GM12891 (cell line): Measurements from ENCODE around the gene COMT.

ENCODE experiments used
- DNase-seq: peaks from one replicate; pipeline ENCODE4 v3.0.0; 2011; ENCODE audit warnings: low spot score; ENCODE audit not compliant: insufficient read length
- FAIRE-seq: peaks from 2 replicates; lab custom pipeline; 2011; peaks lifted over from hg19 to GRCh38; lab: Jason Lieb, UNC
- PAX5 ChIP-seq: IDR thresholded peaks from 2 replicates; pipeline ENCODE4 v1.6.1; 2011; ENCODE audit warnings: low read length, moderate library complexity, mild to moderate bottlenecking; ENCODE audit not compliant: insufficient read depth, severe bottlenecking
- POLR2A ChIP-seq: IDR thresholded peaks from 2 replicates; pipeline ENCODE4 v1.6.1; 2011; ENCODE audit warnings: low read depth, low read length, control low read depth
- POLR2AphosphoS5 ChIP-seq: IDR thresholded peaks from 2 replicates; pipeline ENCODE4 v1.6.1; 2011; ENCODE audit warnings: low read depth, low read length, control low read depth
- POU2F2 ChIP-seq: IDR thresholded peaks from 2 replicates; pipeline ENCODE4 v1.6.1; 2011; ENCODE audit warnings: low read depth, mild to moderate bottlenecking, control low read depth, low read length, moderate library complexity
- SPI1 ChIP-seq: IDR thresholded peaks from 2 replicates; pipeline ENCODE4 v1.6.1; 2011; ENCODE audit warnings: low read depth, low read length, control low read depth
- TAF1 ChIP-seq: IDR thresholded peaks from 2 replicates; pipeline ENCODE4 v1.6.1; 2011; ENCODE audit warnings: low read depth, low read length, control low read depth

Gene COMT

GRCh38 chr22:19988331-19988808 is 46.8 kb downstream of the COMT start:
- FAIRE-seq, result no peak
- TF ChIP-seq POU2F2, result no peak
- no peak for TF ChIP-seq PAX5
- TF ChIP-seq TAF1, result no peak
- DNase-seq, result no peak

GRCh38 chr22:19988965-19989724 is 47.6 kb downstream of the COMT start:
- no peak for TF ChIP-seq TAF1
- TF ChIP-seq POLR2AphosphoS5, result no peak
- no peak for TF ChIP-seq POU2F2
- no peak for TF ChIP-seq POLR2A
- TF ChIP-seq SPI1, result no peak
- TF ChIP-seq PAX5, result no peak
- DNase-seq (no peak), FAIRE-seq (no peak)

GRCh38 chr22:19989725-19990067 is 48.1 kb downstream of the COMT start:
- DNase-seq (no peak), FAIRE-seq (no peak)
- TF ChIP-seq SPI1 (no peak), POLR2AphosphoS5 (no peak), POLR2A (no peak), POU2F2 (no peak), TAF1 (no peak), PAX5 (no peak)

- FAIRE-seq (no peak), DNase-seq (no peak)
- TF ChIP-seq POU2F2 (no peak), PAX5 (no peak), POLR2A (no peak), POLR2AphosphoS5 (no peak), TAF1 (no peak), SPI1 (no peak)
These were observed 48.6 kb downstream of the COMT start for GRCh38 chr22:19990188-19990587.

GRCh38 chr22:19990609-19991394 is 49.2 kb downstream of the COMT start:
- DNase-seq (no peak), FAIRE-seq (no peak)
- TF ChIP-seq SPI1 (no peak), POLR2A (no peak), POLR2AphosphoS5 (no peak), POU2F2 (no peak), TAF1 (no peak), PAX5 (no peak)

GRCh38 chr22:19991395-19991644 is 49.7 kb downstream of the COMT start:
- FAIRE-seq (no peak), DNase-seq (no peak)
- no peak for TF ChIP-seq PAX5
- TF ChIP-seq POU2F2, result no peak
- TF ChIP-seq POLR2A, result no peak
- TF ChIP-seq TAF1, result no peak
- no peak for TF ChIP-seq POLR2AphosphoS5
- no peak for TF ChIP-seq SPI1

GRCh38 chr22:19991645-19992451 is 50.3 kb downstream of the COMT start:
- FAIRE-seq (no peak), DNase-seq (no peak)
- TF ChIP-seq SPI1 (no peak), POLR2AphosphoS5 (no peak), POU2F2 (no peak), POLR2A (no peak), TAF1 (no peak), PAX5 (no peak)

- no peak for TF ChIP-seq POU2F2
- DNase-seq (no peak), FAIRE-seq (no peak)
These were observed 50.9 kb downstream of the COMT start for GRCh38 chr22:19992481-19992911.

GRCh38 chr22:19992921-19993355 is 51.4 kb downstream of the COMT start:
- FAIRE-seq (no peak), DNase-seq (no peak)
- TF ChIP-seq PAX5, result no peak
- no peak for TF ChIP-seq POLR2A
